Skeletal muscle satellite cell (primary cell): ENCODE data around the gene CSF2RB.

ENCODE experiments used
- H3K27me3 ChIP-seq: 2 replicates; pipeline ENCODE4 v1.7.0; 2013; ENCODE audit warnings: low read length; ENCODE audit not compliant: control insufficient read depth, insufficient read depth
- H3K36me3 ChIP-seq: 2 replicates; pipeline ENCODE4 v1.7.0; 2013; ENCODE audit warnings: mild to moderate bottlenecking, control low read depth, low read length; ENCODE audit not compliant: insufficient read depth
- H3K4me1 ChIP-seq: 2 replicates; pipeline ENCODE4 v1.7.0; 2013; ENCODE audit warnings: low read length; ENCODE audit not compliant: control insufficient read depth, insufficient read depth
- H3K4me2 ChIP-seq: 2 replicates; pipeline ENCODE4 v1.7.0; 2013; ENCODE audit warnings: mild to moderate bottlenecking, low read length
- H3K4me3 ChIP-seq: 2 replicates; pipeline ENCODE4 v1.7.0; 2013; ENCODE audit warnings: low read length
- H3K9ac ChIP-seq: 2 replicates; pipeline ENCODE4 v1.7.0; 2013; ENCODE audit warnings: mild to moderate bottlenecking, low read depth, low read length, moderate library complexity
- H3K9me3 ChIP-seq: replicated peaks from 2 replicates; pipeline ENCODE4 v1.7.0; 2013; ENCODE audit warnings: mild to moderate bottlenecking, control low read depth, low read length

Gene CSF2RB

DNA sequence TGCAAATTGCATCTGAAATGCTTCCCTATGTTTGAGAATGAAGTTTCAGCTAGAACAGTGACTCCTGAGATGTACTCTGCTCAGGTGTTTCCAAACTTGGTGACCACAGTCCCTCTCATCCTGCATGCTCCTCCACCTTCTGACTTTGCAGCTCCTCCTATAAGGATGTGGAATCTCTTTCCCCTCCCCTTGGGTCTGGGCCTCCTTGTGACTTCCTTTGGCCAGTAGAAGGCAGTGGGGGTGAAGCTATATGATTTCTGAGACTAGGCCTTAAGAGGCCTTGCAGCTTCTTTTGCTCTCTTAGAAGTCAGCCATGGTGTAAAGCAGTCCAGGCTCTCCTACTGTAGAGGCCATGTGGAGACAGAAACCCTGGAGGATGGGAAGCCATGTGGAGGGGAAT is 50.7 kb downstream of the CSF2RB start:
- Histone ChIP-seq H3K4me3 (no peak overlapping the region), H3K27me3 (peaks cover 33% of the 10 kb centered on the region), H3K36me3 (no peaks in the 10 kb centered on the region), H3K4me1 (no peaks in the 10 kb centered on the region), H3K4me2 (no peak overlapping the region), H3K9me3 (no peaks in the 10 kb centered on the region), H3K9ac (no peak overlapping the region)

DNA sequence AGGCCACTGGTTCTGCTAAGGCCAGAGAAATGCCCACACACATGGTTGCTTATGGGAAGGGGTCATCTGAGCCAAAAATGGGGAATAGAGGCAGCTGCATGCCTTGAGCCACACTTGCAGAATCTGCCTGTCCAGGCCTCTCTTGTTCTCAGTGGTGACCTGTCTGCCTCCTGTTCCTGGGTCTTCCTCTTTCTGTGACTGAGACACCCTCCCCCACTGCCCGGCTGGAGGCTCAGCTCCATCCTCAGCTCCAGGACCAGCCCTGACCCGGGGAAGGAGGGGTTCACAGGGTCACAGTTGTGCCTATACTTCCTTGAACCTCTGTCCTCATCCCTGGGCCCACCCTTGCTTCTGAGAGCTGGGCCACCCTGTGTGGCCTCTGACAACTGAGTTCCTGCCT is 52.3 kb downstream of the CSF2RB start:
- no peak overlapping the region for H3K9ac ChIP-seq
- no peak overlapping the region for H3K4me2 ChIP-seq
- H3K4me3 ChIP-seq, result no peak overlapping the region
- H3K36me3 ChIP-seq, result no peaks in the 10 kb centered on the region
- H3K9me3 ChIP-seq, result no peaks in the 10 kb centered on the region
- H3K4me1 ChIP-seq, result no peaks in the 10 kb centered on the region
- H3K27me3 ChIP-seq, result peaks cover 36% of the 10 kb centered on the region

GRCh38 chr22:36966851-36967540 is 53.6 kb downstream of the CSF2RB start:
- Histone ChIP-seq H3K4me2 (no peak overlapping the region), H3K9ac (no peak overlapping the region), H3K27me3 (peaks cover 32% of the 10 kb centered on the region), H3K4me1 (no peaks in the 10 kb centered on the region), H3K36me3 (no peaks in the 10 kb centered on the region), H3K9me3 (no peaks in the 10 kb centered on the region), H3K4me3 (no peak overlapping the region)

- Histone ChIP-seq H3K9me3 (no peaks in the 10 kb centered on the region), H3K4me3 (no peak overlapping the region), H3K27me3 (peaks cover 46% of the 10 kb centered on the region), H3K36me3 (no peaks in the 10 kb centered on the region), H3K4me2 (no peak overlapping the region), H3K4me1 (no peaks in the 10 kb centered on the region), H3K9ac (no peak overlapping the region)
Measured at GRCh38 chr22:36968249-36968964, 55.0 kb downstream of the CSF2RB start.

DNA sequence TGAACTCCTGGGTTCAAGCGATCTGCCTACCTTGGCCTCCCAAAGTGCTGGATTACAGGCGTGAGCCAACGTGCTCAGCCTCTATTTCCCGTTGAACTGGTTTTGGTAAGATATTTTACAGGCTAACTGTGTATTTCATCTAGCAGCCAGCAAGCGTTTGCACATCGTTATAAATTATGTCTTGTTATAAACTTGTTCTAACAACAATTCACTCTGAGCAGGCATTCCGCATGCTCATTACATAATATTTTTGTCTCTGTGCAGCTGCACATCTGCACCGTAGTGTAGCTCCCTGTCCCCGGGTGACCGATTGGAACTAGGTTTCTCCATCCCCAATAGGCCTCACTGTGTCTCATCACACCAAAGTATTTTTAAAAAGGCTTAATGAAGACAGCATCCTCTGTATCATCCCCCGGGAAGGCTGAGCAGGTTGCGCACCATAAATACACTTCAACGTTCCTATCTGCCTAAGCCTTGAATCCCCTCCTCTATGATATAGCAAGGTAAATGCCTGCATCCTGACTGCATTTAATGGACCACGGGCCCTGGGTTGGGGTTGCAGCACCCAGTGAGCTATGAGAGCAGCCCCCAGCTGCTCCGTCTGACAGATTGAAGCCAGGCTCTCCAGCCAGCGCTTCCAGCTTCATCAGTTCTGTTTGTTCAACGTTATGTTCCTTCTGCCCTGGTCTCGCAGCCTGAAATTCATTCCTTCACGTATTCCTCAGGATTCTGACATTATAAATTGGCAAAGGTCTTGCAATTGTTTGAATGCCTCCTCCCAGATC is 58.1 kb downstream of the CSF2RB start:
- no peak overlapping the region for H3K9ac ChIP-seq
- no peaks in the 10 kb centered on the region for H3K9me3 ChIP-seq
- H3K4me3 ChIP-seq, result no peak overlapping the region

GRCh38 chr22:36976606-36977005 is 63.2 kb downstream of the CSF2RB start:
- H3K9ac ChIP-seq, result no peak overlapping the region
- H3K4me3 ChIP-seq, result no peak overlapping the region
- H3K36me3 ChIP-seq, result no peaks in the 10 kb centered on the region
- no peak overlapping the region for H3K4me2 ChIP-seq
- no peaks in the 10 kb centered on the region for H3K9me3 ChIP-seq
- peaks cover 43% of the 10 kb centered on the region for H3K27me3 ChIP-seq
- H3K4me1 ChIP-seq, result peaks cover 4% of the 10 kb centered on the region

More for the DNA sequence above, 58.1 kb downstream of the CSF2RB start:
- Histone ChIP-seq H3K27me3 (peaks cover 43% of the 10 kb centered on the region), H3K4me1 (no peaks in the 10 kb centered on the region), H3K36me3 (no peaks in the 10 kb centered on the region), H3K4me2 (no peak overlapping the region)

GRCh38 chr22:36977401-36977861 is 64.0 kb downstream of the CSF2RB start:
- peak overlapping the region; percentile 38 for H3K9ac ChIP-seq

DNA sequence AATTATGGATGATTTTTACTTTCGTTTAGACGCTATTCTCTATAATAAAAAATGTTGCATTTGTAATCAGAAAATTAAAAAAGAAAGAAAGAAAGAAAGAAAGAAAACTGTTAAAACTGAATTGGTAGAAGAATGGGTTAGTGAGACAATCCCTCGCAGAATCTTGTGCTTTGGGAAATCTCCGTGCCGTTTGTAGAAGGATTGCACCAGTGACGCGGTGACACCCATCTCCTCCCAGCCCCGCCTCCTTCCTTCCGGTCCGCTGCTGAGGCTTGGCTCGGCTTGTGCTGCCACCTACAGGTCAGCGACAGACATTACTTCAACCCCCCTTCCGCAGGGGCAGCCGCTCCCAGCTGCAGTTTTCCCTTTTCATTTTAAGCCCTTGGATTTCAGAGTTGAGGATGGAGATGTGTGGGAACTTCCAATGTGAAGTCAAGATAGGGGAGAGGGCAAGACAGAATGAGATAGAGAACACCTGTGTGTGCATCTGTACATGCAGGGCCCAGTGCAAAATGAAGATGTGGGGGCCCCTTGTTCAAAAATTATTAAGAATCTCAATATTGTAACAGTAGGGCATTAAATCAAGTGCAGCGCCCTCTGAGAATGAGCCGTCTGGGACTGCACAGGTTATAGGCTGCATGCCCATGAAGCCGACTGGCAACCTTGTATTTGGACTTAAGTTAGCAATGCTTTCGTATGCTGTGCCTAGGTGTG is 64.7 kb downstream of the CSF2RB start:
- peak overlapping the region; percentile 81 for H3K4me2 ChIP-seq
- H3K27me3 ChIP-seq, result peaks cover 39% of the 10 kb centered on the region
- no peaks in the 10 kb centered on the region for H3K9me3 ChIP-seq
- H3K4me1 ChIP-seq, result peaks cover 4% of the 10 kb centered on the region
- peak overlapping the region; percentile 38 for H3K9ac ChIP-seq
- no peaks in the 10 kb centered on the region for H3K36me3 ChIP-seq
- H3K4me3 ChIP-seq, result peak overlapping the region; percentile 63

More at GRCh38 chr22:36977401-36977861, 64.0 kb downstream of the CSF2RB start:
- Histone ChIP-seq H3K4me1 (peaks cover 4% of the 10 kb centered on the region), H3K9me3 (no peaks in the 10 kb centered on the region), H3K4me2 (peak overlapping the region; percentile 81), H3K36me3 (no peaks in the 10 kb centered on the region), H3K27me3 (peaks cover 40% of the 10 kb centered on the region), H3K4me3 (peak overlapping the region; percentile 63)

- Histone ChIP-seq H3K9me3 (no peaks in the 10 kb centered on the region), H3K9ac (no peak overlapping the region), H3K4me3 (no peak overlapping the region), H3K4me1 (peaks cover 4% of the 10 kb centered on the region), H3K4me2 (no peak overlapping the region), H3K36me3 (no peaks in the 10 kb centered on the region), H3K27me3 (peaks cover 40% of the 10 kb centered on the region)
Measured at GRCh38 chr22:36979016-36979910, 65.8 kb downstream of the CSF2RB start.

DNA sequence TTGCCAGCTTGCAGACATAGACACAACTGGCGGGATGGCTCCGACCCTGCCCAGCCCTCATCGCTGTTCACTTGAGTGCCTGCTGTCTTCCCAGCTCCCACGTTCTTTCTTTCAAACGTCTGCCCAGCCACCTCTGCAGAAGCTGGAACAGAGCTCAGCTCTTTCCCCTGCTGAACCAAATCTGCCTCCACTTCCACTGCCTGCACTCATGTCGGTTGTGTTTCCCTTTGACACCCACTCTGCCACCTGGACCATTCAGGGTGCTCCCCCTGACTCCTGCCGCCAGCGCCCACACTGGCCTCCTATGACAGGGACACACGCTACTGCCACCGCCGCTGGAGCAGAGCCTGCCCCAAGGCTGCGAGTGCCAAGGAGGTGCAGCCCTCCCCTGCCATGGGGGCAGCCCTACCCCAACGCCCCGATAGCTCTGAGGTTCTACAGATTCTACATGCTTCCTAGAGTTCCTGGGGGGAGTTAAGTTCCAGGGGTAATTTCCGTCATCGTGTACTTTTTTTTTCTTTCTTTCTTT is 67.9 kb downstream of the CSF2RB start:
- Histone ChIP-seq H3K36me3 (no peaks in the 10 kb centered on the region), H3K4me1 (peaks cover 4% of the 10 kb centered on the region), H3K4me3 (no peak overlapping the region), H3K4me2 (no peak overlapping the region), H3K27me3 (peaks cover 34% of the 10 kb centered on the region), H3K9me3 (peaks cover 6% of the 10 kb centered on the region), H3K9ac (no peak overlapping the region)
